HEK293T (cell line): ENCODE measurements around the gene PPID.

Experiments
- FOXM1 ChIP-seq: fragments of 450-650 bp; IDR thresholded peaks from 2 replicates; pipeline ENCODE4 v1.6.1; 2017; ENCODE audit warnings: mild to moderate bottlenecking, borderline replicate concordance
- L3MBTL2 ChIP-seq: fragments of 450-650 bp; conservative IDR thresholded peaks from 2 replicates; pipeline ENCODE4 v1.6.1; 2016; ENCODE audit warnings: mild to moderate bottlenecking

DNA sequence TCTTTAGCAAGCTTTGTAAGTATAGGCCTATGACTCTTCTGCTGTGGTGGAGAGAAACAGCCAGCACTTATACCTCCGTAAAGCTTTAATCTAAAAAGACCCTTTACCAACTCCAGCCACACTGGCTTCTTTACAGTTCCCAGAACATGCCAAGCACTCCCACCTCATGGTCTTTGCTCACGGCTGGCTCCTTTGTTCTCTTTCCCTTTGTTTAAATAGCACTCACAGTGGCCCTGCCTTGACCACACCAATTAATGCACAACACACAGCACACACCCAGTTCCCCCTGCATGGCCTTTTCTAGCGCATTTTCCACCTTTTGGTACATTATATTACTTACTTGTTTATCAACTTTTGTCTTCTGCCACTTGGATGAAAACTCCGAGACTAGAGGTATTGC, 18.9 kb downstream of the PPID start:
- TF ChIP-seq FOXM1 (no peak), L3MBTL2 (no peak)
